Upper lobe of left lung (tissue), 6 donors: ENCODE measurements around the gene CYP46A1. TPM values are rescaled to one million over a fixed set of nuclear protein-coding genes. Genes with fewer than 3 reads are reported as not detected.

Experiments used
- ATAC-seq, 2 donors: fragments of 200-7000 bp; cut with Tn5 transposase; one replicate each; pipeline ENCODE4 v1.9.1; 2022; ENCODE audit warnings: mild to moderate bottlenecking in 2 of 2, moderate library complexity in 2 of 2; ENCODE audit not compliant: low FRiP score in 2 of 2
- DNase-seq, 2 donors: peaks; one replicate each; pipeline ENCODE4 v3.0.0-alpha.2; 2019 to 2020
- H3K27ac ChIP-seq, 4 donors: fragments of 200-600 bp; sonication (generic); one replicate each; pipeline ENCODE4 v1.5.1; 2016 to 2019
- H3K27me3 ChIP-seq, 4 donors: fragments of 200-600 bp; sonication (generic); one replicate each; pipeline ENCODE4 v1.5.1; 2017 to 2019
- H3K36me3 ChIP-seq, 4 donors: fragments of 200-600 bp; sonication (generic); one replicate each; pipeline ENCODE4 v1.5.1; 2016 to 2019
- H3K4me1 ChIP-seq, 4 donors: fragments of 200-600 bp; sonication (generic); one replicate each; pipeline ENCODE4 v1.5.1; 2018 to 2019
- H3K4me3 ChIP-seq, 4 donors: fragments of 200-600 bp; sonication (generic); one replicate each; pipeline ENCODE4 v1.5.1; 2017 to 2019; ENCODE audit warnings: mild to moderate bottlenecking in 2 of 4, moderate library complexity in 1 of 4
- H3K9me3 ChIP-seq, 4 donors: fragments of 200-600 bp; sonication (generic); one replicate each; pipeline ENCODE4 v1.5.1; 2018 to 2019
- EP300 ChIP-seq, 4 donors: sonication (generic); formaldehyde crosslinking; IDR thresholded peaks; one replicate each; pipeline ENCODE4 v1.5.1; 2017; ENCODE audit warnings: antibody characterized with exemption in 4 of 4, control low read depth in 2 of 4
- POLR2A ChIP-seq, 4 donors: fragments of 450-650 bp; IDR thresholded peaks; one replicate each; pipeline ENCODE4 v1.5.1; 2016 to 2017; ENCODE audit warnings: antibody characterized with exemption in 4 of 4, mild to moderate bottlenecking in 2 of 4
- POLR2AphosphoS5 ChIP-seq, 2 donors: sonication (generic); formaldehyde crosslinking; IDR thresholded peaks; one replicate each; pipeline ENCODE4 v1.5.1; 2017; ENCODE audit warnings: antibody characterized with exemption in 2 of 2
- WGBS, 2 donors: methylation state at CpG; one replicate each; pipeline ENCODE4 v1.1.5; 2017 to 2018; 5-methylcytosine and 5-hydroxymethylcytosine counted together
- total RNA-seq, 6 donors: library from RNA; depleted of rRNA in 4 of 6; stranded (reverse); fragments of >200 nt in 4 of 6; gene quantifications; one replicate each; pipeline versions ENCODE4 v1.1.0 to v1.2.1, GENCODE V29; 2016 to 2021
- TF ChIP-seq, protein P1 (sequence below), 6 experiments: fragments of 450-650 bp in 4 of 6; fragments of 200-600 bp in 2 of 6; sonication (generic) in 2 of 6; IDR thresholded peaks; one replicate each; pipeline ENCODE4 v1.5.1; 2016 to 2019; ENCODE audit warnings: antibody characterized with exemption in 6 of 6
- donor health status: DM: no; HTN: no; CAD: no; lungs with moderate emphysema.
- donor health status: DM: no; HTN: yes; CAD: no; lungs with severe emphysema.

Gene CYP46A1
- total RNA-seq, 6 donors from 2014 or later: 0.15 to 12.6 (median 1.2) TPM

DNA sequence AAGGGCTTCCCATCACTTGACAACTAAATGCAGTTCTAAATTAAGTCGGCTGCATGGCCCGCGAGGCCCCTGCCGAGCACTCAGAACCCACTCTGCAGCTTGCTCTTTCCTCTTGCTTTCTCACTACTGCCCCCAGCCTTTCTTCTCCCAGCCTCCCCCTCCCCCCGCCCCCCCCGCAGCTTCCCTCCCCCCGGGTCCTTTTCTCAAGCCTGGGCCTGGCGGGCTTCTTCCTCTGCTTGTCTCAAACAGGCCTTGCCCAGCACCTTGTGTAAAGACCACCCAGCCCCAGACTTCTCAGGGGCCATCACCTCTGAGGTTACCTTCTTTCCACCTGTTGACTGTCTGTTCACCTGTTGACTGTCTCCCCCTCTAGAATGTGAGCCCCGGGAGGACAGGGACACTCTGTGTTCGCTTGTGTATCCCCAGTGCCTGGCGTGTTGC lies 1.1 kb downstream of the CYP46A1 start:
- H3K36me3 ChIP-seq: no peaks in the 10 kb centered on the region
- TF ChIP-seq POLR2A (IDR thresholded peaks at IDR 0.05) (no peak), EP300 (IDR thresholded peaks at IDR 0.05) (no peak), POLR2AphosphoS5 (IDR thresholded peaks at IDR 0.05) (no peak)
- TF ChIP-seq, protein P1, sequence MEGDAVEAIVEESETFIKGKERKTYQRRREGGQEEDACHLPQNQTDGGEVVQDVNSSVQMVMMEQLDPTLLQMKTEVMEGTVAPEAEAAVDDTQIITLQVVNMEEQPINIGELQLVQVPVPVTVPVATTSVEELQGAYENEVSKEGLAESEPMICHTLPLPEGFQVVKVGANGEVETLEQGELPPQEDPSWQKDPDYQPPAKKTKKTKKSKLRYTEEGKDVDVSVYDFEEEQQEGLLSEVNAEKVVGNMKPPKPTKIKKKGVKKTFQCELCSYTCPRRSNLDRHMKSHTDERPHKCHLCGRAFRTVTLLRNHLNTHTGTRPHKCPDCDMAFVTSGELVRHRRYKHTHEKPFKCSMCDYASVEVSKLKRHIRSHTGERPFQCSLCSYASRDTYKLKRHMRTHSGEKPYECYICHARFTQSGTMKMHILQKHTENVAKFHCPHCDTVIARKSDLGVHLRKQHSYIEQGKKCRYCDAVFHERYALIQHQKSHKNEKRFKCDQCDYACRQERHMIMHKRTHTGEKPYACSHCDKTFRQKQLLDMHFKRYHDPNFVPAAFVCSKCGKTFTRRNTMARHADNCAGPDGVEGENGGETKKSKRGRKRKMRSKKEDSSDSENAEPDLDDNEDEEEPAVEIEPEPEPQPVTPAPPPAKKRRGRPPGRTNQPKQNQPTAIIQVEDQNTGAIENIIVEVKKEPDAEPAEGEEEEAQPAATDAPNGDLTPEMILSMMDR (IDR thresholded peaks at IDR 0.05): no peak
- WGBS, 2 donors: 58 to 69% methylated on average over 8 to 11 of the region's 11 CpGs
- H3K4me3 ChIP-seq: no peak overlapping the region
- DNase-seq: peak in 1 of 2 donors; percentile 45
- H3K27me3 ChIP-seq: no peaks in the 10 kb centered on the region
- ATAC-seq: no peak
- H3K4me1 ChIP-seq: peaks cover 13 to 21% (median 15%) of the 10 kb centered on the region in 4 donors
- H3K9me3 ChIP-seq: no peaks in the 10 kb centered on the region
- no peak overlapping the region for H3K27ac ChIP-seq

DNA sequence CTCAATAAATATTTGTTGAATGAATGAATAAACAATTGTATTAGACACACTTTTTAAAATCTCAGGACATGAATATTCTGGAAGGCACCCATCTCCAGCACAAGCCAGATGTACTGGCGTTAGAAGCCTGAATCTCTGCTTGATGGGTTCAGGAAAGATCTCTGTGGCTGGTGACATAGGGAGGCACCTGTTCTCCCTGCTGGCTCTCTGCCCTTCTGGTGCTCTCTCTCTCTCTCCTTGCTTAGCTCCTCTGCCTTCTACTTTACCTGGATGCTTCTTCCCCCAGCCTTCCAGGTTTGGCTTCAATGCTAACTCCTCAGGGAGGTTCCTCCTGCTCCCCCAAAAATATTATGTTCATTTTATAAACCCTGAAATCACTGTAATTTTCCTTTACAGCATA lies 1.5 kb downstream of the CYP46A1 start:
- no peaks in the 10 kb centered on the region for H3K36me3 ChIP-seq
- TF ChIP-seq POLR2AphosphoS5 (IDR thresholded peaks at IDR 0.05) (no peak), EP300 (IDR thresholded peaks at IDR 0.05) (no peak), POLR2A (IDR thresholded peaks at IDR 0.05) (no peak)
- TF ChIP-seq, protein P1 (IDR thresholded peaks at IDR 0.05): no peak
- H3K9me3 ChIP-seq: no peaks in the 10 kb centered on the region
- H3K27ac ChIP-seq: no peak overlapping the region
- no peak for ATAC-seq
- no peak overlapping the region for H3K4me3 ChIP-seq
- no peak for DNase-seq
- 58 to 67% methylated on average over 1 of the region's 1 CpG for WGBS, 2 donors
- H3K4me1 ChIP-seq: peaks cover 13 to 21% (median 15%) of the 10 kb centered on the region in 4 donors
- no peaks in the 10 kb centered on the region for H3K27me3 ChIP-seq

DNA sequence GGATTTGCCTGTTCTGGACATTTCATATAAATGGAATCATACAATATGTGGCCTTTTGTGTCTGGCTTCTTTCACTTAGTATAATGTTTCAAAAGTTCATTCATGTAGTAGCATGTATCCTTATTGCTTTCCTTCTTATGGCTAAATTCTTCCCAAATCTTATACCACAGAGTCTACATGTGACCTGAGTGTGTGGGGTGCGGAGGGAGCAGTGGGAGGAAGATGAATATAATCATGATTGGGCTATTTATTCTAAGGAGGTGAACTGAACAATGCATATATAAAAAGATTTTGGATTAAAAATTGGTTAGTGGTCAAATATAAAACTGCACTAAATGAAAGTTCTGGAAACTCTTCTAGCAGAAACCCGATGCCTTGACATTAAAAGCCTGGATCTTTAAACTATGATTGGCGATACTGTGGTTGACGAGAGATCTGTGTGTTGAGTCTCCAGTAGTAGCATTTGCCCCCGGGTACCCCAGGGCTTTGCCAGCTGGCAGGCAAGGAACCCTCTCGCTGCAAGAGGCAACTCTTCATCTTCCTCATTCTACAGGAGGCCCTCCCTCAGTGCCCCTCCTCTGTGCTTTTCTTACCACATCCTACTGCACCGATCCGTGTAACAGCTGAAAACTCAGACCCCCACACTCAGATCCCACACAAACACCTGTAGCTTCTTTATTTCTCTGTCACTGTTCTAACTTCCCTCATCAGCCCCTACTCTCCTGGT lies 2.6 kb downstream of the CYP46A1 start:
- no peaks in the 10 kb centered on the region for H3K27me3 ChIP-seq
- WGBS, 2 donors: 78 to 82% methylated on average over 8 of the region's 8 CpGs
- no peak overlapping the region for H3K4me3 ChIP-seq
- H3K4me1 ChIP-seq: peaks cover 13 to 21% (median 15%) of the 10 kb centered on the region in 4 donors
- no peaks in the 10 kb centered on the region for H3K36me3 ChIP-seq
- ATAC-seq: no peak
- DNase-seq: no peak
- no peaks in the 10 kb centered on the region for H3K9me3 ChIP-seq
- TF ChIP-seq, protein P1 (IDR thresholded peaks at IDR 0.05): no peak
- TF ChIP-seq POLR2AphosphoS5 (IDR thresholded peaks at IDR 0.05): no peak
- TF ChIP-seq POLR2A (IDR thresholded peaks at IDR 0.05): no peak
- no peak for TF ChIP-seq EP300 (IDR thresholded peaks at IDR 0.05)
- no peak overlapping the region for H3K27ac ChIP-seq

DNA sequence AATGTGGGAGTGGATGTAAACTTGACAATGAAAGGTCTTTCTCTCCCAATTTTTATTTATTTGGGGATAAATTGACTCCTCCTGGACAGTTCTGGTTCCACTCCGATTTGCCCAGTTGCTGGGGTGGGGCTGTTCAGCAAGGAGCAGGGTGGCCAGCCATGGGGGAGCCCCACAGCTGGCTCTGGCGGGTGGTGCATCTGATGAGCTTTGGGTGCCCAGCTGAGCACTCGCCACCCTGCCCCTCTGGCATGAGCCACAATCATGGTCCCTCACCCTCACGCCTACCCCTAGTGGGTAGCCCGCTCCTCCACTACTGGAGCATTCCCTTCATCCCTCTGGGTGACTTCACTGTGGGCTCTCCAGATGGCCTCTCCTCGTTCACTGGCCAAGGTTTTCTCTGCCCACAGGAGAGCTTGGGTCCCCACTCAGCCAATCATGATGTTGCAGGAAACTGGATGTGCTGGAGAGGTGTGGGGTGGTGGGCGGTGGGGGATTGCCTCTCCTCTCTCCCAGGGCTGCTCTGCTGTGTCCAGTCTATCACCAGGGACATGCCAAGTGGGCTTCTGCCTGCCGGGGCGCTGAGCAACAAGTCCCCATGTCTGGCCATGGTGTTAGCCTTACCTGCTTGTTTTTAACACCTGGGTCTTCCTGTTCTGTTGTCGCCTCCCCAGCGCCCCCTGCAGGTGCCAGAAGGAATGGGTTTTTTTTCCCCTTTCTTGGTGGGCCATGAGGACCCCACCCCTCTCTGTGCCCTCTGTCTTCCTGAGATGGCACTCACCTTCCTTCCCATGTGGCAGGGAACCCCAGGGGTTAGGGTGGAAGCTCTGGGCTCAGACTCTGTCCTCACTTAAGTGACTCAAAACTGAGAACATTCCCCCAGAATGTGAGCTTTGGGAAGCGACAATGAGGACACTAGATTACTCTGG lies 3.4 kb downstream of the CYP46A1 start:
- 60 to 71% methylated on average over 8 to 12 of the region's 12 CpGs for WGBS, 2 donors
- no peak for DNase-seq

More for the DNA sequence above, 3.4 kb downstream of the CYP46A1 start:
- Histone ChIP-seq H3K27ac (no peak overlapping the region), H3K27me3 (no peaks in the 10 kb centered on the region), H3K9me3 (no peaks in the 10 kb centered on the region), H3K36me3 (no peaks in the 10 kb centered on the region), H3K4me1 (peaks cover 13 to 18% (median 14%) of the 10 kb centered on the region in 4 donors), H3K4me3 (no peak overlapping the region)
- ATAC-seq: no peak
- TF ChIP-seq, protein P1 (IDR thresholded peaks at IDR 0.05): peak; percentile 25 to 58 (median 46)
- TF ChIP-seq EP300 (IDR thresholded peaks at IDR 0.05): no peak
- TF ChIP-seq POLR2AphosphoS5 (IDR thresholded peaks at IDR 0.05): no peak
